HEK293 (cell line): ENCODE data around the gene COPS3.
A peak's percentile ranks its signal among the peaks of the same experiment; 100 is the strongest.

Experiments used
- BCL6B ChIP-seq: fragments of 450-650 bp; formaldehyde crosslinking; IDR thresholded peaks from 2 replicates; pipeline ENCODE4 v1.5.1; 2017; ENCODE audit warnings: missing biosample characterization, missing genetic modification characterization
- KLF1 ChIP-seq: fragments of 450-650 bp; formaldehyde crosslinking; IDR thresholded peaks from 2 replicates; pipeline ENCODE4 v1.5.1; 2016; ENCODE audit warnings: missing biosample characterization, missing genetic modification characterization
- PRDM2 ChIP-seq: fragments of 450-650 bp; formaldehyde crosslinking; IDR thresholded peaks from 2 replicates; pipeline ENCODE4 v1.5.1; 2016; ENCODE audit warnings: missing biosample characterization, missing genetic modification characterization, borderline replicate concordance
- ZBTB7A ChIP-seq: fragments of 450-650 bp; formaldehyde crosslinking; IDR thresholded peaks from 2 replicates; pipeline ENCODE4 v1.5.1; 2016; ENCODE audit warnings: low read depth, missing biosample characterization, missing genetic modification characterization
- ZFHX2 ChIP-seq: fragments of 450-650 bp; formaldehyde crosslinking; conservative IDR thresholded peaks from 2 replicates; pipeline ENCODE4 v1.5.1; 2016; ENCODE audit warnings: missing biosample characterization, missing genetic modification characterization
- ZFP3 ChIP-seq: fragments of 450-650 bp; formaldehyde crosslinking; IDR thresholded peaks from 2 replicates; pipeline ENCODE4 v1.5.1; 2016; ENCODE audit warnings: low read depth, missing biosample characterization, missing genetic modification characterization
- ZNF10 ChIP-seq: fragments of 450-650 bp; formaldehyde crosslinking; IDR thresholded peaks from 2 replicates; pipeline ENCODE4 v1.5.1; 2017; ENCODE audit warnings: missing biosample characterization, missing genetic modification characterization
- ZNF19 ChIP-seq: fragments of 450-650 bp; formaldehyde crosslinking; IDR thresholded peaks from 2 replicates; pipeline ENCODE4; 2016; ENCODE audit warnings: missing biosample characterization, missing genetic modification characterization, low read depth
- ZNF280D ChIP-seq: fragments of 450-650 bp; formaldehyde crosslinking; IDR thresholded peaks from 2 replicates; pipeline ENCODE4 v1.5.1; 2016; ENCODE audit warnings: missing biosample characterization, missing genetic modification characterization
- ZNF302 ChIP-seq: fragments of 450-650 bp; formaldehyde crosslinking; IDR thresholded peaks from 2 replicates; pipeline ENCODE4 v1.5.1; 2016; ENCODE audit warnings: missing biosample characterization, missing genetic modification characterization, low read depth
- ZNF354C ChIP-seq: fragments of 450-650 bp; formaldehyde crosslinking; IDR thresholded peaks from 2 replicates; pipeline ENCODE4 v1.5.1; 2016; ENCODE audit warnings: missing biosample characterization, missing genetic modification characterization, low read depth, borderline replicate concordance
- ZNF391 ChIP-seq: fragments of 450-650 bp; formaldehyde crosslinking; IDR thresholded peaks from 2 replicates; pipeline ENCODE4 v1.5.1; 2016; ENCODE audit warnings: low read depth, missing biosample characterization, missing genetic modification characterization, borderline replicate concordance
- ZNF426 ChIP-seq: fragments of 450-650 bp; formaldehyde crosslinking; IDR thresholded peaks from 2 replicates; pipeline ENCODE4 v1.5.1; 2017; ENCODE audit warnings: missing biosample characterization, missing genetic modification characterization, mild to moderate bottlenecking, inconsistent platforms, moderate library complexity
- ZNF558 ChIP-seq: fragments of 450-650 bp; formaldehyde crosslinking; IDR thresholded peaks from 2 replicates; pipeline ENCODE4 v1.5.1; 2016; ENCODE audit warnings: missing biosample characterization, missing genetic modification characterization
- ZNF571 ChIP-seq: fragments of 450-650 bp; formaldehyde crosslinking; IDR thresholded peaks from 2 replicates; pipeline ENCODE4 v1.5.0; 2017; ENCODE audit warnings: missing biosample characterization, missing genetic modification characterization
- ZNF639 ChIP-seq: fragments of 450-650 bp; formaldehyde crosslinking; IDR thresholded peaks from 2 replicates; pipeline ENCODE4 v1.5.1; 2016; ENCODE audit warnings: missing biosample characterization, missing genetic modification characterization
- ZNF654 ChIP-seq: fragments of 450-650 bp; formaldehyde crosslinking; IDR thresholded peaks from 2 replicates; pipeline ENCODE4 v1.5.1; 2016; ENCODE audit warnings: low read depth, missing biosample characterization, missing genetic modification characterization
- ZNF76 ChIP-seq: fragments of 450-650 bp; formaldehyde crosslinking; IDR thresholded peaks from 2 replicates; pipeline ENCODE4; 2016; ENCODE audit warnings: low read depth, missing biosample characterization, missing genetic modification characterization, borderline replicate concordance
- ZNF792 ChIP-seq: fragments of 450-650 bp; formaldehyde crosslinking; IDR thresholded peaks from 2 replicates; pipeline ENCODE4 v1.5.1; 2016; ENCODE audit warnings: missing biosample characterization, missing genetic modification characterization
- ZSCAN23 ChIP-seq: fragments of 450-650 bp; formaldehyde crosslinking; IDR thresholded peaks from 2 replicates; pipeline ENCODE4 v1.5.1; 2016; ENCODE audit warnings: missing biosample characterization, missing genetic modification characterization
- ZXDB ChIP-seq: fragments of 450-650 bp; formaldehyde crosslinking; IDR thresholded peaks from 2 replicates; pipeline ENCODE4 v1.5.1; 2016; ENCODE audit warnings: missing biosample characterization, missing genetic modification characterization
- TF ChIP-seq, protein P1 (sequence below): fragments of 450-650 bp; IDR thresholded peaks from 2 replicates; pipeline ENCODE4 v1.5.1; 2018; ENCODE audit warnings: missing biosample characterization, mild to moderate bottlenecking, missing genetic modification characterization
- TF ChIP-seq, protein P2 (sequence below): fragments of 450-650 bp; formaldehyde crosslinking; IDR thresholded peaks from 2 replicates; pipeline ENCODE4 v1.5.1; 2016; ENCODE audit warnings: missing biosample characterization, missing genetic modification characterization

Gene COPS3

DNA sequence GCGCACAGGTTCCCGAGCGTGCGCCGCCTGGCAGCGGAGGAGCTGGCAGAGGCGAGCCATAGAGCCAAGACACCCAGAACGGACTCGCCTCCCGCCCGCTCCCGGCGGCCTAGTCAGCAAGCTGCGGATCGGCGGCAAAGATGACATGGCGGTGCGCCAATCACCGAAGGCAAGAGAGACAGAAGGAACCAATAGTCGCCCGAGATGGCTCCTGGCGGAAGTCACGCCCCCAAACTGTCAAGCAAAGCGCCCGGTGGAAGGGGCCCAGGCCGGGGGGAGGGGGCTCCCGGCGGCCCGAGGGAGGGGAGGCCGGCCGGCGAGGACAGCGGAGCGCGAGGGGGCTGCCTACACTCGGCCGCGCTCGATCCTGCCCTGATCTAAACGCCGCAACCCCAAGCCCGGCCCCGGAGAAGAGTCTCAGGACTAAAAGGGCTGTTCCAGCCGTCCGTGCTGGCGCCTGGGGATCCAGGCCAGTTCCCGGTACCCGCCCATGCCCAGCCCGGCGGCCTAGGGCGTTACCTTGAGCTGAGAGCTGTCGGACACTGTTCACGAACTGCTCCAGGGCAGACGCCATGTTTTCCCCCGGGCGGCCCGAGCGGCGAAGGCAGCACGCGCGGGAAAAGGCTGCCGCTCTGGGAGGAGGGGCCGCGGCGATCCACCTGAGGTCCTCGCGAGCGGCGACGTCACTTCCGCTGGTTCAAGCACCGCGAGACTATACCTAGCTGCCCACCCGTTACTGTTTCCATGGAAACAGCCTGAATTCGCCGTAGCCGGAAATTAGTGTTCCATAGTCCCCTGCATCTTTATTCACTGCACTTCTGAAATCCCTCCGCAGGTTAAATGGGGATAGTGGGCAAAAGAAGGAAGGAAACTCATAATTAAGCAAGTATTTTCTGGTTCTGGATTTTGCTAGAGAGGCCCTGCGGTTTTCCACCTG lies at the start of gene COPS3 (continued):
- TF ChIP-seq ZNF639 (tag by site-specific recombination): peak; percentile 75
- TF ChIP-seq ZNF354C (tag by site-specific recombination): no peak
- TF ChIP-seq ZXDB (tag by site-specific recombination): peak; percentile 87
- peak; percentile 75; the same call in 1 of the 2 replicates for TF ChIP-seq ZNF76 (tag by site-specific recombination)
- TF ChIP-seq ZFP3: no peak
- TF ChIP-seq ZNF280D (tag by site-specific recombination): no peak
- no peak for TF ChIP-seq ZNF426 (tag by site-specific recombination)
- peak; percentile 65; the same call in 1 of the 2 replicates for TF ChIP-seq ZNF10 (tag by site-specific recombination)
- peak; percentile 15; the same call in 1 of the 2 replicates for TF ChIP-seq ZFHX2 (tag by site-specific recombination)
- TF ChIP-seq ZNF558 (tag by site-specific recombination): no peak
- TF ChIP-seq ZNF571: no peak
- TF ChIP-seq ZSCAN23 (tag by site-specific recombination): peak; percentile 68; the same call in 1 of the 2 replicates
- TF ChIP-seq, protein P1, sequence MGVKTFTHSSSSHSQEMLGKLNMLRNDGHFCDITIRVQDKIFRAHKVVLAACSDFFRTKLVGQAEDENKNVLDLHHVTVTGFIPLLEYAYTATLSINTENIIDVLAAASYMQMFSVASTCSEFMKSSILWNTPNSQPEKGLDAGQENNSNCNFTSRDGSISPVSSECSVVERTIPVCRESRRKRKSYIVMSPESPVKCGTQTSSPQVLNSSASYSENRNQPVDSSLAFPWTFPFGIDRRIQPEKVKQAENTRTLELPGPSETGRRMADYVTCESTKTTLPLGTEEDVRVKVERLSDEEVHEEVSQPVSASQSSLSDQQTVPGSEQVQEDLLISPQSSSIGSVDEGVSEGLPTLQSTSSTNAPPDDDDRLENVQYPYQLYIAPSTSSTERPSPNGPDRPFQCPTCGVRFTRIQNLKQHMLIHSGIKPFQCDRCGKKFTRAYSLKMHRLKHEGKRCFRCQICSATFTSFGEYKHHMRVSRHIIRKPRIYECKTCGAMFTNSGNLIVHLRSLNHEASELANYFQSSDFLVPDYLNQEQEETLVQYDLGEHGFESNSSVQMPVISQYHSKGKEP (tag by site-specific recombination): peak; percentile 23; the same call in 1 of the 2 replicates
- TF ChIP-seq ZNF391 (tag by site-specific recombination): peak; percentile 70
- TF ChIP-seq ZNF654 (tag by site-specific recombination): no peak
- peak; percentile 48; the same call in 1 of the 2 replicates for TF ChIP-seq KLF1
- TF ChIP-seq ZBTB7A (tag by site-specific recombination): peak; percentile 90
- TF ChIP-seq PRDM2 (tag by site-specific recombination): no peak
- no peak for TF ChIP-seq ZNF19 (tag by site-specific recombination)
- TF ChIP-seq ZNF792 (tag by site-specific recombination): no peak
- TF ChIP-seq, protein P2, sequence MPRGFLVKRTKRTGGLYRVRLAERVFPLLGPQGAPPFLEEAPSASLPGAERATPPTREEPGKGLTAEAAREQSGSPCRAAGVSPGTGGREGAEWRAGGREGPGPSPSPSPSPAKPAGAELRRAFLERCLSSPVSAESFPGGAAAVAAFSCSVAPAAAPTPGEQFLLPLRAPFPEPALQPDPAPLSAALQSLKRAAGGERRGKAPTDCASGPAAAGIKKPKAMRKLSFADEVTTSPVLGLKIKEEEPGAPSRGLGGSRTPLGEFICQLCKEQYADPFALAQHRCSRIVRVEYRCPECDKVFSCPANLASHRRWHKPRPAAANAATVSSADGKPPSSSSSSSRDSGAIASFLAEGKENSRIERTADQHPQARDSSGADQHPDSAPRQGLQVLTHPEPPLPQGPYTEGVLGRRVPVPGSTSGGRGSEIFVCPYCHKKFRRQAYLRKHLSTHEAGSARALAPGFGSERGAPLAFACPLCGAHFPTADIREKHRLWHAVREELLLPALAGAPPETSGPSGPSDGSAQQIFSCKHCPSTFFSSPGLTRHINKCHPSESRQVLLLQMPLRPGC (tag by site-specific recombination): peak; percentile 75
- no peak for TF ChIP-seq BCL6B (tag by site-specific recombination)
- TF ChIP-seq ZNF302 (tag by site-specific recombination): no peak
